AG04450 (cell line): ENCODE measurements around the gene BLOC1S5. TPM values are rescaled to one million over a fixed set of nuclear protein-coding genes. Genes with fewer than 3 reads are reported as not detected.

Source experiments
- CTCF ChIA-PET: fragments of 300-600, 350-600 bp; formaldehyde crosslinking; extraction: SDS; loops from one replicate; lab custom pipeline; 2022; ENCODE audit warnings: antibody characterized with exemption, inconsistent platforms; lab: Charles Lee
- POLR2A ChIA-PET: fragments of 350-600 bp; formaldehyde crosslinking; extraction: SDS; loops from one replicate; lab custom pipeline; 2021; ENCODE audit warnings: antibody characterized with exemption, inconsistent platforms; lab: Yijun Ruan, JAX
- DNase-seq: peaks from one replicate; pipeline ENCODE4 v3.0.0-alpha.2; 2011; ENCODE audit warnings: low read depth, low spot score
- H3K27ac ChIP-seq: one replicate; pipeline ENCODE4 v1.5.1; 2012; ENCODE audit warnings: low read depth, low read length, control low read depth
- H3K27me3 ChIP-seq: one replicate; pipeline ENCODE4 v1.6.0; 2012; ENCODE audit warnings: low read length; ENCODE audit not compliant: control insufficient read depth, insufficient read depth
- H3K4me3 ChIP-seq: 2 replicates; pipeline ENCODE4 v1.5.1; 2011; ENCODE audit warnings: mild to moderate bottlenecking, low read depth, low read length, control low read depth
- H3K9me3 ChIP-seq: 2 replicates; pipeline ENCODE4 v1.5.1; 2012; ENCODE audit warnings: low read length; ENCODE audit not compliant: control insufficient read depth, insufficient read depth
- polyA plus RNA-seq: library from polyadenylated mRNA; depleted of rRNA; stranded (reverse); fragments of >200 nt; gene quantifications from 2 replicates; pipeline ENCODE4 v1.2.3, GENCODE V29; 2011
- TF ChIP-seq, protein P1 (sequence below): IDR thresholded peaks from 2 replicates; pipeline ENCODE4 v1.5.1; 2011; ENCODE audit warnings: low read depth, low read length, control low read depth, inconsistent platforms

The BLOC1S5 gene
- polyA plus RNA-seq, 1 experiment: 15.1 TPM

DNA sequence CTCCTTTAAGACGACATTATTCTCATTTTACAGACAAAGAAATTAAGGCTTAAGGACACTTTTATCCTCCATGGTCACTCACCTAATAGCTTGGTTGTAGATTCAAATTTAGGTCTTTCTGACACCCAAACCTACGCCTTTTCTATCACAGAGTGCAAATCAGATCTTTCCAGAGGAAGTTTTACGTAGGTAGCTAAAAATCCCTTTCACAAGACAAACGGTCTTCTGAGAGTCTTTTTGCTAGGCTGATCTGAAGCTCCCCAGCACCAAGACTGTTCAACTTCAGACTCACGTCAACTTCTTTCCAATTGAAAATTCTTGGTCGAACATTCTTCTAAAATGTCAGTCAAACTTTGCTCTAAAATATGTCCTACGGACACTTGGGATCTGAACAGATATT, 46.5 kb downstream of the BLOC1S5 start:
- DNase-seq: no peak
- Histone ChIP-seq H3K9me3 (no peaks in the 10 kb centered on the region), H3K27me3 (no peaks in the 10 kb centered on the region), H3K4me3 (no peak overlapping the region), H3K27ac (no peak overlapping the region)
- TF ChIP-seq, protein P1, sequence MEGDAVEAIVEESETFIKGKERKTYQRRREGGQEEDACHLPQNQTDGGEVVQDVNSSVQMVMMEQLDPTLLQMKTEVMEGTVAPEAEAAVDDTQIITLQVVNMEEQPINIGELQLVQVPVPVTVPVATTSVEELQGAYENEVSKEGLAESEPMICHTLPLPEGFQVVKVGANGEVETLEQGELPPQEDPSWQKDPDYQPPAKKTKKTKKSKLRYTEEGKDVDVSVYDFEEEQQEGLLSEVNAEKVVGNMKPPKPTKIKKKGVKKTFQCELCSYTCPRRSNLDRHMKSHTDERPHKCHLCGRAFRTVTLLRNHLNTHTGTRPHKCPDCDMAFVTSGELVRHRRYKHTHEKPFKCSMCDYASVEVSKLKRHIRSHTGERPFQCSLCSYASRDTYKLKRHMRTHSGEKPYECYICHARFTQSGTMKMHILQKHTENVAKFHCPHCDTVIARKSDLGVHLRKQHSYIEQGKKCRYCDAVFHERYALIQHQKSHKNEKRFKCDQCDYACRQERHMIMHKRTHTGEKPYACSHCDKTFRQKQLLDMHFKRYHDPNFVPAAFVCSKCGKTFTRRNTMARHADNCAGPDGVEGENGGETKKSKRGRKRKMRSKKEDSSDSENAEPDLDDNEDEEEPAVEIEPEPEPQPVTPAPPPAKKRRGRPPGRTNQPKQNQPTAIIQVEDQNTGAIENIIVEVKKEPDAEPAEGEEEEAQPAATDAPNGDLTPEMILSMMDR: no peak
- POLR2A ChIA-PET: no interaction called here
- CTCF ChIA-PET: interaction anchor here (0.8 to 1.7 kb wide), 4 partner anchors 12 to 295 kb away, joined by 3 to 5 read pairs (median 4); no protein-coding TSS in a partner anchor

DNA sequence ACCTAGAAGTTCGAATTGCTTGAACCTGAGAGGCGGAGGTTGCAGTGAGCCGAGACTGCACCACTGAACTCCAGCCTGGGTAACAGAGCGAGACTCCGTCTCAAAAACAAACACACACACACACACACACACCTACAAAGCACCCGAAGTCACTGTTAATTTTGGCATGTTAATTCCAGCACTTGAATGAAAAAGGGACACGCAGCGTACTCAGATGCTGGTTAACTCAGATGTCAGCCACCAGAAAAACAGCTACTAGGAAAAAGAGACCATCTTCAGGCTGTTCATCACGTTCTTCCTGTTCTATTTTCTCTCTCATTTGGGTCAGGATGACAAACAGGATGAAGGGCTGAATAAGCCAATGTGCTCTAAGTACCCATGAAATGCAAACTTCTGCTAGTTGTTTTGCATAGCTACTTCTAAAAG, 46.9 kb downstream of the BLOC1S5 start:
- Histone ChIP-seq H3K4me3 (no peak overlapping the region), H3K27me3 (no peaks in the 10 kb centered on the region), H3K27ac (no peak overlapping the region), H3K9me3 (no peaks in the 10 kb centered on the region)
- ChIA-PET POLR2A (no interaction called here), CTCF (interaction anchor here (0.8 to 1.7 kb wide), 4 partner anchors 11 to 295 kb away, joined by 3 to 5 read pairs (median 4); no protein-coding TSS in a partner anchor)
- no peak for DNase-seq
- TF ChIP-seq, protein P1: no peak

DNA sequence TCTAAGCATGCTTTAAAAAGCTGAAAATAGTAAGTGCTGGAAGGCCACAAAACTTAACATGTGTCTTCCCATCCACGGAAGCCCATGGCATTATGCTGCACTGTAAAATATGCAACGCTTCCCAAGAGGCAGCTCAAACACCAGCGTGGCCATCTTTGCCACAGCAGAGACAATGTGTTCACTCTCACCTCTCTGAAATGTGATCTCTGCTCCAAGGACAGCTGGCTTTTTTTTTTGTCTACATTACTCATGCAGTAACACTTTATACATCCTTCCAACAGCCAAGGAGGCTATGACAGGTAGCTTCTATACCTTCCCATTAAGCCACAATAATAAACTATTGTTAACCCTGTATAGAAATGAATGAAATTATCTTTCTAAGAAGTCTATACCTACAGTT, 49.2 kb downstream of the BLOC1S5 start:
- Histone ChIP-seq H3K4me3 (no peak overlapping the region), H3K27ac (no peak overlapping the region), H3K9me3 (no peaks in the 10 kb centered on the region), H3K27me3 (no peaks in the 10 kb centered on the region)
- no peak for DNase-seq
- ChIA-PET CTCF (interaction anchor here (0.6 to 2.9 kb wide), 4 partner anchors 9 to 776 kb away, joined by 3 to 16 read pairs (median 4); no protein-coding TSS in a partner anchor), POLR2A (interaction anchor here (0.6 kb wide), 1 partner anchor 382 kb away, joined by 3 read pairs; no protein-coding TSS in a partner anchor)
- TF ChIP-seq, protein P1: no peak

DNA sequence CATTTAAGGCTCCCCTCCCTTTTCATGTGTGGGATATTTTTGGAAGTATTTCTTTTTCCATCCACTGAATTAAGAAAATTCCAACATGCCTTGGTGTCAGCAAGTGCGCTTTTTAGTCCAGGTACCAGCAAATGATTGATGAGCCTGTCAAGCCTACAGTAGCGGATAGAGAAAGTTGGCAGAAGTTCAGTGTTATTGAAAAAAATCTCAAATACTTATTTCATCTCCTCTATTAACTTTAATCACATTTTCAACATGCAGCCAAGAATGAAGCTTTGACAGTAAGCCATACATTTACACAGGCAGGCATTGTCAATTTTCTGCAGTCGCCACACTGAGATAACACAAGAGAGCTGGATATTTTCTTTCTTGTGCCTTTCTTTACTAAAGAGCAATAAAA, 50.4 kb downstream of the BLOC1S5 start:
- DNase-seq: no peak
- Histone ChIP-seq H3K9me3 (no peaks in the 10 kb centered on the region), H3K27me3 (no peaks in the 10 kb centered on the region), H3K4me3 (no peak overlapping the region), H3K27ac (no peak overlapping the region)
- ChIA-PET POLR2A (interaction anchor here (0.6 kb wide), 1 partner anchor 356 kb away, joined by 9 read pairs; no protein-coding TSS in a partner anchor), CTCF (interaction anchor here (1.4 kb wide), 1 partner anchor 291 kb away, joined by 6 read pairs; no protein-coding TSS in a partner anchor)
- TF ChIP-seq, protein P1: no peak

DNA sequence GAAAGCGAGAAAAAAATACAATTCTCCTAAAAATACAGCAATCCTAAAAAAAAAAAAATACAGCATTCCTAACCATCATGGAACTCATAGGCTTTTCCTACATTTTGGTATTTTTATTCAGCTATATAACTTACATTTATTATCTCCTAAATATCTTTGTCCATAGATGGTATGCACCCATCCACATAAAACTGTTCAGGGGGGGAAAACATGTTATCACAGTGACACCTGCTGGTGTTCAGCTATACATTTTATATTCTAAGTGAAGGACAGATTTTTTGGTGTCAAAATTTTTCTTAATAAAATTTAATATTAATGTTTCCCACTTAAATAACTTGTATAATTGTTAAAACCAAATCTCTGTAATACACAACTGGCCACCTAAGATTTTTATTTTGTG, 58.0 kb downstream of the BLOC1S5 start:
- ChIA-PET CTCF (interaction anchor here (0.6 to 1.9 kb wide), 24 partner anchors 9 to 564 kb away, joined by 3 to 56 read pairs (median 4); partner anchors contain the start of genes BMP6 and SNRNP48), POLR2A (interaction anchor here (0.7 kb wide), 1 partner anchor 299 kb away, joined by 3 read pairs; no protein-coding TSS in a partner anchor)
- H3K9me3 ChIP-seq: no peaks in the 10 kb centered on the region
- no peaks in the 10 kb centered on the region for H3K27me3 ChIP-seq
- no peak overlapping the region for H3K27ac ChIP-seq
- TF ChIP-seq, protein P1: peak; percentile 53
- no peak for DNase-seq
- H3K4me3 ChIP-seq: no peak overlapping the region
